Femur (tissue), 1 donor: Measurements from ENCODE around the gene NRG3.

Experiments
- DNase-seq: peaks from one replicate; pipeline ENCODE4 v3.0.0-alpha.2; 2017

NRG3 gene

GRCh38 chr10:82506680-82507376, 631.8 kb downstream of the NRG3 start:
- DNase-seq = no peak

GRCh38 chr10:82515256-82515655, 640.3 kb downstream of the NRG3 start:
- DNase-seq = no peak

- DNase-seq = no peak
Observed at GRCh38 chr10:82529062-82529461, 654.1 kb downstream of the NRG3 start.

GRCh38 chr10:82535457-82535856, 660.5 kb downstream of the NRG3 start:
- DNase-seq = no peak

GRCh38 chr10:82536668-82537067, 661.7 kb downstream of the NRG3 start:
- no peak for DNase-seq

- no peak for DNase-seq
Observed at GRCh38 chr10:82538272-82538671, 663.3 kb downstream of the NRG3 start.

- no peak for DNase-seq
Observed at GRCh38 chr10:82543631-82544030, 668.6 kb downstream of the NRG3 start.

- DNase-seq = no peak
Observed at GRCh38 chr10:82544377-82544776, 669.4 kb downstream of the NRG3 start.

- no peak for DNase-seq
Observed at GRCh38 chr10:82551506-82551905, 676.5 kb downstream of the NRG3 start.

- DNase-seq = no peak
Observed at GRCh38 chr10:82552267-82552666, 677.3 kb downstream of the NRG3 start.

GRCh38 chr10:82554381-82554780, 679.4 kb downstream of the NRG3 start:
- DNase-seq = no peak

GRCh38 chr10:82558014-82558607, 683.1 kb downstream of the NRG3 start:
- DNase-seq = no peak

- no peak for DNase-seq
Observed at GRCh38 chr10:82564353-82565196, 689.6 kb downstream of the NRG3 start.

GRCh38 chr10:82565197-82565575, 690.2 kb downstream of the NRG3 start:
- no peak for DNase-seq

GRCh38 chr10:82572744-82573143, 697.8 kb downstream of the NRG3 start:
- no peak for DNase-seq

- no peak for DNase-seq
Observed at GRCh38 chr10:82574081-82574480, 699.1 kb downstream of the NRG3 start.

- no peak for DNase-seq
Observed at GRCh38 chr10:82575318-82575717, 700.3 kb downstream of the NRG3 start.

- no peak for DNase-seq
Observed at GRCh38 chr10:82576093-82576492, 701.1 kb downstream of the NRG3 start.

- DNase-seq = no peak
Observed at GRCh38 chr10:82581940-82582339, 706.9 kb downstream of the NRG3 start.

- no peak for DNase-seq
Observed at GRCh38 chr10:82591421-82591820, 716.4 kb downstream of the NRG3 start.

GRCh38 chr10:82597840-82598239, 722.8 kb downstream of the NRG3 start:
- no peak for DNase-seq

- no peak for DNase-seq
Observed at GRCh38 chr10:82609845-82610244, 734.9 kb downstream of the NRG3 start.

GRCh38 chr10:82618007-82618406, 743.0 kb downstream of the NRG3 start:
- DNase-seq = no peak

GRCh38 chr10:82621680-82622079, 746.7 kb downstream of the NRG3 start:
- no peak for DNase-seq
